Measurements from ENCODE around the gene EXO1. TPM values are rescaled to one million over a fixed set of nuclear protein-coding genes. Genes with fewer than 3 reads are reported as not detected.

EXO1 gene
- total RNA-seq, 1 donor: 37.2 TPM

GRCh38 chr1:241834733-241835377 is 13.1 kb upstream of the EXO1 start:
- no peak overlapping the region for H3K4me3 ChIP-seq (ENCODE audit: low read depth, low read length)
- peak; percentile 88 for TF ChIP-seq CTCF (IDR thresholded peaks at IDR 0.05; ENCODE audit: insufficient read depth, low read length)
- DNase-seq (ENCODE audit: low read depth): peak; percentile 77

- no peak for TF ChIP-seq CTCF (IDR thresholded peaks at IDR 0.05; ENCODE audit: insufficient read depth, low read length)
- H3K4me3 ChIP-seq (ENCODE audit: low read depth, low read length): no peak overlapping the region
- DNase-seq (ENCODE audit: low read depth): no peak
Observed at GRCh38 chr1:241836941-241837340, 11.1 kb upstream of the EXO1 start.

- no peak for TF ChIP-seq CTCF (IDR thresholded peaks at IDR 0.05; ENCODE audit: insufficient read depth, low read length)
Observed at GRCh38 chr1:241837416-241837815, 10.6 kb upstream of the EXO1 start.

GRCh38 chr1:241837901-241838300 is 10.1 kb upstream of the EXO1 start:
- peak; percentile 89 for DNase-seq (ENCODE audit: low read depth)
- no peak for TF ChIP-seq CTCF (IDR thresholded peaks at IDR 0.05; ENCODE audit: insufficient read depth, low read length)
- H3K4me3 ChIP-seq (ENCODE audit: low read depth, low read length): no peak overlapping the region

More at GRCh38 chr1:241837416-241837815, 10.6 kb upstream of the EXO1 start:
- DNase-seq (ENCODE audit: low read depth): no peak
- no peak overlapping the region for H3K4me3 ChIP-seq (ENCODE audit: low read depth, low read length)

GRCh38 chr1:241838897-241839296 is 9.1 kb upstream of the EXO1 start:
- no peak for DNase-seq (ENCODE audit: low read depth)
- no peak overlapping the region for H3K4me3 ChIP-seq (ENCODE audit: low read depth, low read length)
- TF ChIP-seq CTCF (IDR thresholded peaks at IDR 0.05; ENCODE audit: insufficient read depth, low read length): no peak

GRCh38 chr1:241839369-241839979 is 8.5 kb upstream of the EXO1 start:
- no peak for DNase-seq (ENCODE audit: low read depth)
- TF ChIP-seq CTCF (IDR thresholded peaks at IDR 0.05; ENCODE audit: insufficient read depth, low read length): no peak
- H3K4me3 ChIP-seq (ENCODE audit: low read depth, low read length): no peak overlapping the region

All from fibroblast of the aortic adventitia (primary cell).